H9 (cell line): Measurements from ENCODE around the gene HAND1. TPM values are rescaled to one million over a fixed set of nuclear protein-coding genes. Genes with fewer than 3 reads are reported as not detected.

ENCODE experiments used
- DNase-seq: peaks from one replicate; pipeline ENCODE4 v3.0.0-alpha.2; 2017
- H2AFZ ChIP-seq: one replicate; pipeline ENCODE4 v1.6.1; 2013; ENCODE audit warnings: mild to moderate bottlenecking, low read length, control low read depth, moderate library complexity
- H2AK5ac ChIP-seq: 2 replicates; pipeline ENCODE4 v1.6.1; 2013; ENCODE audit warnings: low read length, control low read depth, mixed read lengths; ENCODE audit not compliant: insufficient read length
- H2BK120ac ChIP-seq: one replicate; pipeline ENCODE4 v1.6.1; 2013; ENCODE audit warnings: low read depth, mild to moderate bottlenecking, low read length, control low read depth, inconsistent platforms; ENCODE audit not compliant: poor library complexity, severe bottlenecking
- H2BK12ac ChIP-seq: 2 replicates; pipeline ENCODE4 v1.6.1; 2013; ENCODE audit warnings: low read length, control low read depth, mixed read lengths, low read depth; ENCODE audit not compliant: insufficient read length
- H2BK15ac ChIP-seq: 2 replicates; pipeline ENCODE4 v1.6.1; 2013; ENCODE audit warnings: low read depth, low read length, control low read depth
- H2BK20ac ChIP-seq: one replicate; pipeline ENCODE4 v1.6.1; 2013; ENCODE audit warnings: low read depth, mild to moderate bottlenecking, low read length, control low read depth, inconsistent platforms; ENCODE audit not compliant: poor library complexity, severe bottlenecking
- H2BK5ac ChIP-seq: 2 replicates; pipeline ENCODE4 v1.6.1; 2013; ENCODE audit warnings: low read length, control low read depth, mixed read lengths; ENCODE audit not compliant: insufficient read length
- H3K14ac ChIP-seq: 2 replicates; pipeline ENCODE4 v1.6.1; 2013; ENCODE audit warnings: low read length, control low read depth; ENCODE audit not compliant: insufficient read depth
- H3K18ac ChIP-seq: 2 replicates; pipeline ENCODE4 v1.6.1; 2013; ENCODE audit warnings: low read depth, mild to moderate bottlenecking, mixed read lengths, low read length, control low read depth; ENCODE audit not compliant: insufficient read length
- H3K23ac ChIP-seq: 2 replicates; pipeline ENCODE4 v1.6.1; 2013; ENCODE audit warnings: low read length, control low read depth, mixed read lengths, low read depth; ENCODE audit not compliant: insufficient read length
- H3K23me2 ChIP-seq: 2 replicates; pipeline ENCODE4 v1.6.1; 2013; ENCODE audit warnings: low read depth, mild to moderate bottlenecking, mixed read lengths, low read length, control low read depth; ENCODE audit not compliant: insufficient read length, poor library complexity, severe bottlenecking
- H3K27ac ChIP-seq: 2 replicates; pipeline ENCODE4 v1.5.1; 2013; ENCODE audit warnings: low read length, control low read depth, mixed read lengths, low read depth; ENCODE audit not compliant: insufficient read length
- H3K27me3 ChIP-seq: 2 replicates; pipeline ENCODE4 v1.6.1; 2013; ENCODE audit warnings: low read length, control low read depth, inconsistent platforms; ENCODE audit not compliant: insufficient read depth
- H3K4ac ChIP-seq: 2 replicates; pipeline ENCODE4 v1.6.1; 2013; ENCODE audit warnings: low read depth, mild to moderate bottlenecking, control low read depth, inconsistent platforms, low read length, moderate library complexity
- H3K4me1 ChIP-seq: 2 replicates; pipeline ENCODE4 v1.6.1; 2013; ENCODE audit warnings: low read length, control low read depth, inconsistent platforms; ENCODE audit not compliant: insufficient read depth
- H3K4me2 ChIP-seq: 2 replicates; pipeline ENCODE4 v1.6.1; 2013; ENCODE audit warnings: low read length, control low read depth, mixed read lengths; ENCODE audit not compliant: insufficient read length, insufficient read depth
- H3K56ac ChIP-seq: 2 replicates; pipeline ENCODE4 v1.6.1; 2013; ENCODE audit warnings: low read depth, mild to moderate bottlenecking, mixed read lengths, low read length, control low read depth; ENCODE audit not compliant: insufficient read length
- H3K79me1 ChIP-seq: 2 replicates; pipeline ENCODE4 v1.6.1; 2013; ENCODE audit warnings: low read depth, mild to moderate bottlenecking, moderate library complexity, low read length, control low read depth, inconsistent platforms; ENCODE audit not compliant: insufficient read depth, poor library complexity, severe bottlenecking
- H3K79me2 ChIP-seq: 2 replicates; pipeline ENCODE4 v1.6.1; 2013; ENCODE audit warnings: low read length, control low read depth, inconsistent platforms; ENCODE audit not compliant: insufficient read depth
- H3K9ac ChIP-seq: 2 replicates; pipeline ENCODE4 v1.6.1; 2013; ENCODE audit warnings: low read length, control low read depth, mixed read lengths; ENCODE audit not compliant: insufficient read length; ENCODE audit errors: extremely low read depth
- H3K9me3 ChIP-seq: one replicate; pipeline ENCODE4 v1.6.1; 2013; ENCODE audit warnings: low read depth, low read length, inconsistent platforms; ENCODE audit not compliant: control insufficient read depth
- H3T11ph ChIP-seq: one replicate; pipeline ENCODE4 v1.6.1; 2013; ENCODE audit warnings: mild to moderate bottlenecking, low read length, control low read depth, inconsistent platforms
- H4K20me1 ChIP-seq: one replicate; pipeline ENCODE4 v1.6.1; 2013; ENCODE audit not compliant: control insufficient read depth, insufficient read length, insufficient read depth
- H4K5ac ChIP-seq: 2 replicates; pipeline ENCODE4 v1.6.1; 2013; ENCODE audit warnings: low read depth, mild to moderate bottlenecking, mixed read lengths, low read length, control low read depth; ENCODE audit not compliant: insufficient read length
- H4K8ac ChIP-seq: replicated peaks from 2 replicates; pipeline ENCODE4 v1.6.1; 2013; ENCODE audit warnings: low read length, control low read depth, mixed read lengths, low read depth; ENCODE audit not compliant: insufficient read length
- H4K91ac ChIP-seq: 2 replicates; pipeline ENCODE4 v1.6.1; 2013; ENCODE audit warnings: low read depth, mild to moderate bottlenecking, moderate library complexity, mixed read lengths, low read length, control low read depth; ENCODE audit not compliant: insufficient read length
- H3K27ac Mint-ChIP-seq, 3 experiments: 2 replicates in 2 of 3; 3 replicates in 1 of 3; pipeline ENCODE4 v1.8.0; 2020 to 2021; ENCODE audit warnings: mixed read lengths in 3 of 3, mild to moderate bottlenecking in 1 of 3, moderate library complexity in 1 of 3
- H3K27me3 Mint-ChIP-seq: 2 replicates; pipeline ENCODE4 v1.8.0; 2021; ENCODE audit warnings: low read depth, mild to moderate bottlenecking, moderate library complexity, mixed read lengths
- H3K36me3 Mint-ChIP-seq, 3 experiments: 2 replicates in 2 of 3; 3 replicates in 1 of 3; pipeline ENCODE4 v1.8.0; 2020 to 2021; ENCODE audit warnings: low read depth in 3 of 3, mixed read lengths in 3 of 3; ENCODE audit not compliant: insufficient read depth in 1 of 3
- H3K4me1 Mint-ChIP-seq, 2 experiments: 2 replicates each; pipeline ENCODE4 v1.8.0; 2020; ENCODE audit warnings: mixed read lengths in 2 of 2
- H3K4me3 Mint-ChIP-seq, 2 experiments: 2 replicates in 1 of 2; 3 replicates in 1 of 2; pipeline ENCODE4 v1.8.0; 2020 to 2021; ENCODE audit warnings: mild to moderate bottlenecking in 2 of 2, mixed read lengths in 2 of 2, moderate library complexity in 1 of 2
- H3K9me3 Mint-ChIP-seq, 2 experiments: 2 replicates in 1 of 2; 3 replicates in 1 of 2; pipeline ENCODE4 v1.8.0; 2020; ENCODE audit warnings: mild to moderate bottlenecking in 2 of 2, mixed read lengths in 2 of 2, moderate library complexity in 1 of 2
- WGBS: extraction: QIAGEN DNeasy Blood & Tissue Kit; methylation state at CpG from one replicate; pipeline ENCODE4 v1.1.7; 2013; ENCODE audit warnings: missing lambda C conversion rate, low lambda C conversion rate, mixed read lengths; ENCODE audit not compliant: insufficient read length; ENCODE audit errors: extremely low coverage; 5-methylcytosine and 5-hydroxymethylcytosine counted together
- total RNA-seq: library from RNA; stranded (reverse); gene quantifications from 2 replicates; pipeline ENCODE4 v1.2.1, GENCODE V29; 2021
- TF ChIP-seq, protein P1 (sequence below): fragments of 200-600 bp; sonication (generic); conservative IDR thresholded peaks from 3 replicates; pipeline ENCODE4 v1.8.0; 2021; ENCODE audit warnings: antibody characterized with exemption, mild to moderate bottlenecking

The HAND1 gene
- total RNA-seq, 1 experiment from 2014 or later = not detected

DNA sequence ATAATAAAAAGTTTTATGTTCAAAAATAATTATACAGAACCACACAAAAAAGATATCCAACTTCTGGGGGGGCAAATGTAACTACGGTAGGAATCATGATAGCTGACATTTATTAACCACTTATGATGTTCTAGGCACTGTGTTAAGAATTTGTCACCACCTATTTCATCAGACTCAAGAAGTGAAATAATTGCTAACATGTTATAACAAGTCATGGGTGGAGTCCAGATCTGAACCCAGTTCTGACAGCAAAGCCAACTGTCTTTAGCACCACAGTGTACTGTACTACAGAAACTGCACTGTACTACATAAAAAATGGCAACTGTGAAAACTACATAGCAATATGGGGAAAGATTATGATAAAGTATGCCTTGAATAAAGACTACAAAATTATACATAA is 35.2 kb downstream of the HAND1 start:
- H2BK5ac ChIP-seq = no peak overlapping the region
- H3K36me3 Mint-ChIP-seq = peaks cover 8 to 34% (median 22%) of the 10 kb centered on the region in 3 experiments; a peak in 6 of 7 replicates
- H3K56ac ChIP-seq = no peak overlapping the region
- H3K4me1 ChIP-seq = no peaks in the 10 kb centered on the region
- no peaks in the 10 kb centered on the region for H3K79me1 ChIP-seq
- no peak overlapping the region for H3K4me2 ChIP-seq
- no peak overlapping the region for H2BK20ac ChIP-seq
- no peak overlapping the region for H3K23ac ChIP-seq
- H3K27ac Mint-ChIP-seq = no peak overlapping the region
- H3K18ac ChIP-seq = no peak overlapping the region
- H3K14ac ChIP-seq = no peak overlapping the region
- WGBS = no CpG with 5 or more reads among the region's 1 CpG
- no peak overlapping the region for H2BK120ac ChIP-seq
- no peak overlapping the region for H2AFZ ChIP-seq
- peaks cover 12 to 17% of the 10 kb centered on the region in 2 experiments for H3K4me1 Mint-ChIP-seq
- no peak for DNase-seq
- H3K27ac ChIP-seq = no peak overlapping the region
- TF ChIP-seq, protein P1, sequence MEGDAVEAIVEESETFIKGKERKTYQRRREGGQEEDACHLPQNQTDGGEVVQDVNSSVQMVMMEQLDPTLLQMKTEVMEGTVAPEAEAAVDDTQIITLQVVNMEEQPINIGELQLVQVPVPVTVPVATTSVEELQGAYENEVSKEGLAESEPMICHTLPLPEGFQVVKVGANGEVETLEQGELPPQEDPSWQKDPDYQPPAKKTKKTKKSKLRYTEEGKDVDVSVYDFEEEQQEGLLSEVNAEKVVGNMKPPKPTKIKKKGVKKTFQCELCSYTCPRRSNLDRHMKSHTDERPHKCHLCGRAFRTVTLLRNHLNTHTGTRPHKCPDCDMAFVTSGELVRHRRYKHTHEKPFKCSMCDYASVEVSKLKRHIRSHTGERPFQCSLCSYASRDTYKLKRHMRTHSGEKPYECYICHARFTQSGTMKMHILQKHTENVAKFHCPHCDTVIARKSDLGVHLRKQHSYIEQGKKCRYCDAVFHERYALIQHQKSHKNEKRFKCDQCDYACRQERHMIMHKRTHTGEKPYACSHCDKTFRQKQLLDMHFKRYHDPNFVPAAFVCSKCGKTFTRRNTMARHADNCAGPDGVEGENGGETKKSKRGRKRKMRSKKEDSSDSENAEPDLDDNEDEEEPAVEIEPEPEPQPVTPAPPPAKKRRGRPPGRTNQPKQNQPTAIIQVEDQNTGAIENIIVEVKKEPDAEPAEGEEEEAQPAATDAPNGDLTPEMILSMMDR = no peak
- H4K5ac ChIP-seq = no peak overlapping the region
- no peak overlapping the region for H3K4me3 Mint-ChIP-seq
- H2BK12ac ChIP-seq = no peak overlapping the region
- H2AK5ac ChIP-seq = no peak overlapping the region
- H3T11ph ChIP-seq = no peak overlapping the region
- no peaks in the 10 kb centered on the region for H4K20me1 ChIP-seq
- H3K4ac ChIP-seq = no peak overlapping the region
- H3K23me2 ChIP-seq = peaks cover 13% of the 10 kb centered on the region
- no peaks in the 10 kb centered on the region for H3K9me3 ChIP-seq
- H2BK15ac ChIP-seq = no peak overlapping the region
- H3K9ac ChIP-seq = no peak overlapping the region
- H3K27me3 Mint-ChIP-seq = peaks cover 3% of the 10 kb centered on the region; the same call in 1 of the 2 replicates
- H3K9me3 Mint-ChIP-seq = no peaks in the 10 kb centered on the region; a peak in 2 of 5 replicates
- H4K8ac ChIP-seq = no peak overlapping the region
- no peak overlapping the region for H4K91ac ChIP-seq
- H3K27me3 ChIP-seq = no peaks in the 10 kb centered on the region
- H3K79me2 ChIP-seq = no peaks in the 10 kb centered on the region
